GM10248 (cell line): ENCODE measurements around the gene RASGRP4.
"Not testable (repeated sequence)": the region's sequence is repeated elsewhere in the genome, so short reads cannot be mapped to it uniquely, and the experiment has no call there.

Experiments
- CTCF ChIA-PET: fragments of 300-600 bp; sonication (Branson Sonifier 250); formaldehyde crosslinking; extraction: SDS; loops from one replicate; lab custom pipeline; 2021; ENCODE audit warnings: antibody characterized with exemption; lab: Yijun Ruan, JAX
- POLR2A ChIA-PET: fragments of 350-650 bp; sonication (Branson Sonifier 250); formaldehyde crosslinking; extraction: SDS; loops from one replicate; lab custom pipeline; 2020; ENCODE audit warnings: antibody characterized with exemption; lab: Yijun Ruan, JAX
- DNase-seq: peaks from one replicate; pipeline ENCODE4 v3.0.0; 2012; ENCODE audit errors: extremely low spot score
- CTCF ChIP-seq: IDR thresholded peaks from 2 replicates; pipeline ENCODE4 v1.5.1; 2012; ENCODE audit warnings: mild to moderate bottlenecking, low read depth; ENCODE audit errors: extremely low read depth, missing control alignments, control extremely low read depth

RASGRP4 gene

GRCh38 chr19:38413416-38413815, 12.6 kb downstream of the RASGRP4 start:
- POLR2A ChIA-PET: interaction anchor here (0.6 kb wide), 1 partner anchor 958 kb away, joined by 3 read pairs; no protein-coding TSS in a partner anchor

GRCh38 chr19:38412961-38413360, 13.1 kb downstream of the RASGRP4 start:
- CTCF ChIA-PET: interaction anchor here (0.7 to 4.7 kb wide), 4 partner anchors 9 to 536 kb away, joined by 3 to 37 read pairs (median 12); partner anchors contain the start of gene FAM98C
- TF ChIP-seq CTCF: no peak
- DNase-seq: no peak
- POLR2A ChIA-PET: interaction anchor here (0.6 kb wide), 1 partner anchor 958 kb away, joined by 3 read pairs; no protein-coding TSS in a partner anchor

More at GRCh38 chr19:38413416-38413815, 12.6 kb downstream of the RASGRP4 start:
- no peak for DNase-seq
- CTCF ChIA-PET: interaction anchor here (0.7 to 4.7 kb wide), 3 partner anchors 10 to 536 kb away, joined by 3 to 37 read pairs (median 3); partner anchors contain the start of gene FAM98C
- no peak for TF ChIP-seq CTCF

GRCh38 chr19:38412491-38412890, 13.5 kb downstream of the RASGRP4 start:
- ChIA-PET CTCF (interaction anchor here (0.6 to 2.2 kb wide), 3 partner anchors 9 to 221 kb away, joined by 3 to 21 read pairs (median 3); partner anchors contain the start of gene FAM98C), POLR2A (no interaction called here)
- DNase-seq: no peak
- TF ChIP-seq CTCF: no peak

- CTCF ChIA-PET: interaction anchor here (0.6 to 2.2 kb wide), 2 partner anchors 9 to 54 kb away, joined by 3 to 21 read pairs; partner anchors contain the start of gene FAM98C
- DNase-seq, POLR2A ChIA-PET: not testable (repeated sequence)
Observed at GRCh38 chr19:38411898-38412297, 14.1 kb downstream of the RASGRP4 start.

- ChIA-PET POLR2A (no interaction called here), CTCF (interaction anchor here (2.2 kb wide), 1 partner anchor 8 kb away, joined by 21 read pairs; the partner anchor contains the start of gene FAM98C)
- no peak for DNase-seq
- no peak for TF ChIP-seq CTCF
Observed at GRCh38 chr19:38411041-38411712, 14.8 kb downstream of the RASGRP4 start.

GRCh38 chr19:38410407-38410806, 15.6 kb downstream of the RASGRP4 start:
- POLR2A ChIA-PET: interaction anchor here (0.7 kb wide), 1 partner anchor 421 kb away, joined by 5 read pairs; no protein-coding TSS in a partner anchor
- not testable (repeated sequence) for DNase-seq
- CTCF ChIA-PET: interaction anchor here (1.1 kb wide), 1 partner anchor 110 kb away, joined by 3 read pairs; no protein-coding TSS in a partner anchor

GRCh38 chr19:38409631-38410133, 16.3 kb downstream of the RASGRP4 start:
- DNase-seq: no peak
- ChIA-PET CTCF (interaction anchor here (1.1 kb wide), 1 partner anchor 111 kb away, joined by 3 read pairs; no protein-coding TSS in a partner anchor), POLR2A (no interaction called here)
- TF ChIP-seq CTCF: no peak
